Activated effector memory CD4-positive, alpha-beta T cell treated with anti-CD3 and anti-CD28 coated beads, Interleukin-2, amount 50 U/mL, for 16 hours (primary cell): ENCODE measurements around the gene PIM3.

Experiments
- DNase-seq: peaks from one replicate; pipeline ENCODE4 v3.0.0-alpha.2; 2020

The PIM3 gene

GRCh38 chr22:49992921-49993648 lies 32.5 kb downstream of the PIM3 start:
- DNase-seq, result peak; percentile 89

- peak; percentile 61 for DNase-seq
Measured at GRCh38 chr22:49993649-49994360, 33.2 kb downstream of the PIM3 start.

GRCh38 chr22:49994361-49995040 lies 33.9 kb downstream of the PIM3 start:
- peak; percentile 58 for DNase-seq

GRCh38 chr22:49995041-49995360 lies 34.4 kb downstream of the PIM3 start:
- DNase-seq, result no peak

DNA sequence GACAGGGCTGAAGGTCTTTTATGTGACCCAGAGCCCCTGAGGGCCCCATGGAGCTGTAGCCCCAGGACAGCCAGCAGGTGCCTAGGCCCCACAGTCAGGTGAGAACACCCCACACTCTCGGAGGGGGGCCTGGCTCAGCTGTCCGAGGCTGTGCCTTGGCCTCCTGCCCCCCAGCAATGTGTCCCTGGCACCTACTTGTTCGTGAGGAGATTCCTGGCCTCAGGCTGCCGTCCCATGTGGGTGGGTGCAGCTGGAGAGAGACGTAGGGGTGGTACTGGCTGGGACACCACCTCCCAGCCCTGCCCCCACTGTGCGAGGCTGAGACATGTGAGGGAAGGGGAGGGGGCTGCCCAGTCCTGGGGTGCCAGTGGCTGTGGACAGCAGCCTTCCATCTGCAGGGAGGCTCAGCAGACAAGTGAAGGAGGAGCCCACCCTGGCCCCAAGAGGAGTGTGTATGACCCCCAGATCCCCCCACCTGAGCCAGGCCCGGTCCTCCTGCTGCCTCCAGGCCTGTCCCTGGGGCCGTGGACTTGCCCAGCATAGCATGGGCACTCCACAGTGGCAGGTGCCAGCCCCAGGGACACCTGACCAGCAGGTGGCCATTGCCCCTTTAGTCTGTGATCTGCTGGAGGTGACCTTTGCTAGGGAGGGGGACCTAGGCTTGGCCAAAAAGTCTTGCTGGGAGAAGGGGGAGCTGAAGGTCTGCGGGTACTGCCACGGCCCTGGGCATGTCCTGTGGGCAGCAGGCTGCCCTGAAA lies 35.0 kb downstream of the PIM3 start:
- peak; percentile 58 for DNase-seq

- DNase-seq, result peak; percentile 33
Measured at GRCh38 chr22:49996119-49996517, 35.5 kb downstream of the PIM3 start.

- peak; percentile 56 for DNase-seq
Measured at GRCh38 chr22:49996518-49997250, 36.1 kb downstream of the PIM3 start.

DNA sequence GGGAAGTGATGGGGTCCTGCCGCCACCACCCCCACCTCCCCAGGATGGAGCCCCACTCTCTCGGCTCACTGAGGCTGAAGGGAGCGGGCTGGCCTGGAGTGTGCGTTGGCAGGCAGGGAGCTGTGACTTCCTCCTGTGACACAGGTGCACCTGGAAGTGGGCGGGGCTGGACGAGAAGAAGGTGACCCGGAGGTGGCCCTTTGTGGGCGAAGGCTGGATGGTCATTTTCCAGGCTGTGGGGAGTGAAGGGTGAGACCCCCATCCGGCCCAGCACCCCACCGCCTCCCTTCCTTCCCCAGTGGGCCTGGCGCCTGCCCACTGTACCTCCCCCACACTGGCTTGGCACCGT lies 36.7 kb downstream of the PIM3 start:
- peak; percentile 55 for DNase-seq

DNA sequence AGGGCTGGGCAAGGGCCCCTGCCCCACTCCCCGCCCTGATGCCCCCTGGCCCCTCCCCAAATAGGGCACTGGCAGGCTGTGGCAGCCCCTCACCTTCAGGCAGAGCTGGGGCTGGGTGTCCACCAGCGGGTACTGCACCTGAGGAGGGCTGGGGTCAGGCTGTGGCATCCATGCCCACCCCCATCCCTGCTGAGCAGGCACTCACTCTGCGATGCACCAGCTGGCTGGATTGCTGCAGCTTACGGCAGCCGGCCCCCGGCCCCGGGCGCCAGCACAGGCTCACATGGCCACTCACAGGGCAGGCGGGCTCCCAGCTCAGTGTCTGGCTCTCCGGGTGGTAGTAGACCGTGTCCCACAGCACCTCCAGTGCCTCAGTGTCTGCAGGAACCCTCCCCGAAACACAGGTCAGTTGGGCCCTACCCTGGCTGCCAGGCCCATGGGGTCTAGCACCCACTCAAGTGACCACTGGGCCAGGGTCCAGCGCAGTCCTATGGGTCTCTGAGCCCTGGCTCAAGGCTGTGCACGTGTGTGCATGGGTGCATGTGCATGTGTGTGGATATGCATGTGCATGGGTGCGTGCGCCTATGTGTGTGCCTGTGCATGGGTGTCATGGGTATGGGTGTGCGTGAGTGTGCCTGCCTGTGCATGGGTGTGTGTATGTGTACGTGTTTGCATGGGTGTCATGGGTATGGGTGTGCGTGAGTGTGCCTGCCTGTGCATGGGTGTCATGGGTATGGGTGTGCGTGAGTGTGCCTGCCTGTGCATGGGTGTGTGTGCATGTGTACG lies 37.6 kb downstream of the PIM3 start:
- peak; percentile 61 for DNase-seq

GRCh38 chr22:49998718-49999062 lies 38.1 kb downstream of the PIM3 start:
- peak; percentile 61 for DNase-seq

DNA sequence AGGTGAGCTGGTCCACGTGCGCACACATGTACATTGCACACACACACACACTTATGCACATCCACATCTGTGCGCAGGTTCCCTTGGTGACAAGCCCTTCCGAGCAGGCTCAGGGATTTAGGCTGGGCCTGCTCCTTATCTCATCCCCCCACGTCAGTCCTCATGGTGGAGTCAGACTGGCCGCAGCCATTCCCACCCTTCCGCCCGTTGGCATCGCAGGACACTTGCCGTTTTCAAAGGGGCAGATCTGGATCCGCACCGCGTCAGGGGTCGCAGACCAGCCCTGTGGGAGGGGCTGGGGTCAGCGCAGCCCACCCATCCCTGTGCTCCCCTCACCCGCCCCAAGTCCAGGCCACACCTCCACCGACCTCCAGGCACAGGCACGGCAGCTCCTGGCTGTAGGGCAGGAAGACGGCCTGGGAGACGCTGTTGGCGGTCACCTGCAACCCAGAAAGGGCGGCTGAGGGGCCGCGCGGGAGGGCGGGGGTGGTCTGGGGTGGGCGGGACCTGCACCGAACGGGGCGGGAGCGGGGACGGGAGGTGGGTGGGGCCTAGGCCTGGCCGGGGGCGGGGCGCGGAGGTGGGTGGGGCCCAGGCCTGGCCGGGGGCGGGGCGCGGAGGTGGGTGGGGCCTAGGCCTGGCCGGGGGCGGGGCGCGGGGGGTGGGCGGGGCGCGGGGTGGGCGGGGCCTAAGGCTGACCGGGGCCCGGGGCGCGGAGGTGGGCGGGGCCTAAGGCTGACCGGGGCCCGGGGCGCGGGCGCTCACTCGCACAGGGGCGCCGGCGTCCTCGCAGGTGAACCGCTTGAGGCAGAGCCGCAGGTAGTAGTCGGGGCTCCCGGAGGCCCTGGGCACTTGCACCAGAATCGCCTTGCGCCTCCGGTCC lies 38.7 kb downstream of the PIM3 start:
- DNase-seq, result peak; percentile 76

DNA sequence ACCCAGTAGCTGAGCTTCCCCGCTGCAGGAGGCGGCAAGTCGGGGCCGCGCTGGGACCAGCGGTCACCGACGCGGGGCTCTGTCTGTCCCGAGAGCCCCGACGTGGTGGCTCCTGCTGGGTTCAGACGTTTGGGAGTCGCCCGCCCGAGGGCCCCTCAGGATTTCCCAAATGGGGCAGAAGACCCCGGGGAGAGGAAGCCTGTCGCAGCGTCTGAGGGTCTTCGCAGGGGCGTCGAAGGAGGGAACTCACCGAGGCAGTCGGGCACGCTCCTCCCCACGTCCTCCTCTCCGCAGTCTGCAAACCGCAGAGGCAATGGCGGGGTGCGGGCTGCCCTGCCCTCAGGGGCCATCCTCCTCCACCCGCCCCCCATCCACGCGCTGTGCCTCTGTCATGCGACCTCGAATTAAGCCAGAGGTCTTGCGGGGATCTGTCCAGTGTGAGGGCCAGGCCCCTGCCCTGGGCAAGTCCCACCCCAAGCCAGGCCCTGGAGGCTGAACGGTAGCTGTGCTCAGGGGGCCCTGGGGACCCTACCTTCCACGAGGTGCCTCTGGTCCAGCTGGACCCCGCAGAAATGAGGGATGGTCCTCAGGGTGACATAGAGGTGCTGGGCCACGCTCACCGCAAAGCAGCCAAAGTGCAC lies 39.5 kb downstream of the PIM3 start:
- DNase-seq, result peak; percentile 57

DNA sequence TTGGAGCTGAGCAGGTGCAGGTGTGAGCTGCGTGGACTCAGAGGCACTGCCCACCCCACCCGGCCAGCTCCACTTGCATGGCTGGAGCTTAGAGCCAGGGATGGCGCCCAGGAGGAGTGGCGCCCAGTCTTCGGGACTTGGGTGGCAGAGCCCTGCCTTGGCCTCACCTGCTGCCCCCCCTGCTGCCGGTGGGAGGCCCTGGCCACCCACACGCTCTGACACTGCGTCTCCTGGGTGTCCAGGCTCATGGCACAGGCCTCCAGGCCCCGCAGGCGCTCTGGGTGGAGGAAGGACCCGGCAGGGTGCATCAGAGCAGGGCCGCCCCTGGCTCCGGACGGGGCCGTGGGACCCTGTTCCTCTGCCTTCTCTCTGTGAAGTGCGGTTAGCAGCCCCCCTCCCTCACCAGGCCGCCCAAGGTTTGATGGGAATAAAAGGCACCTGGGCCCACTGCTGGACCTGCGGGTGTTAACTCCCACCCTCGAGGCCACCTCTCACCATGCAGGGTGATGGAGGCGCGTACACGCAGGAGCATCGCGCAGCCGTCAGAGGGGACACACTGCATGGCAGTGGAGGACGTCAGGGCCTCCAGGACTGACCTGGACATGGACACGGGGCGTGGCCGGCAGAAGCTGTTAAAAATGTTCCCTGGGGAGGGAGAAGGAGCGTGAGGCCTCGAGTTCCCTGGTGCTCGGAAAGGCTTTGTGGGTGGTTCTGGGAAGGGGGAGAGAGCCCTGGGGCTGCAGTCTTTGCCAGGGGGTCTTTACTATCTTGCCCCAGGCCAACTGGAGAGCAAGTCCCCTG lies 40.2 kb downstream of the PIM3 start:
- peak; percentile 57 for DNase-seq

- DNase-seq, result peak; percentile 58
Measured at GRCh38 chr22:50001388-50002231, 41.0 kb downstream of the PIM3 start.

DNA sequence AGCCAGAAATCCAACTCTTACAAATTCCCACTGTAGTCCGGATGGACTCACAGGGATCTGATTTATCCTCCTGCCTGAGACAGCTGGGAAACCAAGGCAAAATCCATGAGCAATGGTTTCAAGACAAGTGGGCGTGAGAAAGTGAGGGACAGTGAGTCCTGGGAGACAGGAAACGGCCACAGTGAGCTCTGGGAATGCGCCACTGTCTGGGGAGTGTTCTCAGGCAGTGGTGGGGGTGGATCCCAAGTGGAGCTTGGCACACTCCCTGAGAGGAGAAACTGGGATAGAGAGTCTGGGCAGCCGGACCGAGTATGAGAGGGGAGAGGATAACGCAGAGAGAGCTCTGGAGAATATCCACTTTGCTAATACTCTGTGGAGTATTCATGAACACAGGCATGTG lies 42.2 kb downstream of the PIM3 start:
- peak; percentile 38 for DNase-seq

- DNase-seq, result no peak
Measured at GRCh38 chr22:50004918-50005317, 44.3 kb downstream of the PIM3 start.

- no peak for DNase-seq
Measured at GRCh38 chr22:50007057-50007511, 46.5 kb downstream of the PIM3 start.
